ENCODE measurements around the gene GRK7. TPM values are rescaled to one million over a fixed set of nuclear protein-coding genes. Genes with fewer than 3 reads are reported as not detected.

The GRK7 gene
- total and polyA plus RNA-seq, 2 of the 13 experiments (the other 11 are each of a cell fraction or from before 2014, with no cell fraction given), result not detected

- TF ChIP-seq HNF1A (IDR thresholded peaks at IDR 0.05; ENCODE audit: low read depth), result peak; percentile 89
- TF ChIP-seq HNF1A (CRISPR knock-in tag; IDR thresholded peaks at IDR 0.05; ENCODE audit: borderline replicate concordance), result peak; percentile 93
- no peak for TF ChIP-seq ZNF546 (CRISPR knock-in tag; conservative IDR thresholded peaks at IDR 0.05)
- no peak for TF ChIP-seq ARHGAP35 (CRISPR knock-in tag; IDR thresholded peaks at IDR 0.05; ENCODE audit: borderline replicate concordance)
- no peak for TF ChIP-seq ZBTB7A (CRISPR knock-in tag; IDR thresholded peaks at IDR 0.05)
- no peak for TF ChIP-seq TCF12 (IDR thresholded peaks at IDR 0.05)
- no peak for TF ChIP-seq TCF12 (CRISPR knock-in tag; IDR thresholded peaks at IDR 0.05)
- no peak for TF ChIP-seq KAT8 (CRISPR knock-in tag; IDR thresholded peaks at IDR 0.05)
- no peak for TF ChIP-seq ZNF724P (CRISPR knock-in tag; IDR thresholded peaks at IDR 0.05; ENCODE audit: borderline replicate concordance)
- no peak for TF ChIP-seq HBP1 (CRISPR knock-in tag; IDR thresholded peaks at IDR 0.05; ENCODE audit: low read depth)
- TF ChIP-seq HNRNPL (IDR thresholded peaks at IDR 0.05; ENCODE audit: low read depth, low read length), result no peak
- 0 out of 2 replicates have a peak, but pooled peaks have one; percentile 7 for TF ChIP-seq TFDP2 (CRISPR knock-in tag; IDR thresholded peaks at IDR 0.05)
- no peak for TF ChIP-seq TEF (CRISPR knock-in tag; IDR thresholded peaks at IDR 0.05)
- TF ChIP-seq ZBTB46 (CRISPR knock-in tag; IDR thresholded peaks at IDR 0.05; ENCODE audit: borderline replicate concordance), result no peak
- no peak for TF ChIP-seq ZMAT3 (CRISPR knock-in tag; conservative IDR thresholded peaks at IDR 0.05)
- TF ChIP-seq ZNF7 (CRISPR knock-in tag; IDR thresholded peaks at IDR 0.05), result no peak
- peak; percentile 94 for TF ChIP-seq PHF21A (CRISPR knock-in tag; IDR thresholded peaks at IDR 0.05)
- TF ChIP-seq ZBTB26 (CRISPR knock-in tag; IDR thresholded peaks at IDR 0.05; ENCODE audit: borderline replicate concordance), result no peak; the same call in 1 of the 2 replicates
- TF ChIP-seq SETDB1 (CRISPR knock-in tag; IDR thresholded peaks at IDR 0.05; ENCODE audit: borderline replicate concordance), result 0 out of 2 replicates have a peak, but pooled peaks have one; percentile 18
- no peak for TF ChIP-seq ZFP36 (IDR thresholded peaks at IDR 0.05; ENCODE audit: borderline replicate concordance, low read depth, low read length, partially characterized antibody)
These were observed 34.8 kb upstream of the GRK7 start (continued) for GRCh38 chr3:141728355-141728892.
